Epithelial cell of prostate (primary cell): ENCODE measurements around the gene ARHGAP26.

Experiments used
- DNase-seq: peaks from one replicate; pipeline ENCODE4 v3.0.0-alpha.2; 2011; ENCODE audit warnings: low read depth, low spot score
- H3K27ac ChIP-seq: fragments of 450-650 bp; 2 replicates; pipeline ENCODE4 v1.5.1; 2017; ENCODE audit warnings: mild to moderate bottlenecking

Gene ARHGAP26

GRCh38 chr5:142888469-142889085 is 118.4 kb downstream of the ARHGAP26 start:
- no peak for DNase-seq
- H3K27ac ChIP-seq, result no peak overlapping the region

DNA sequence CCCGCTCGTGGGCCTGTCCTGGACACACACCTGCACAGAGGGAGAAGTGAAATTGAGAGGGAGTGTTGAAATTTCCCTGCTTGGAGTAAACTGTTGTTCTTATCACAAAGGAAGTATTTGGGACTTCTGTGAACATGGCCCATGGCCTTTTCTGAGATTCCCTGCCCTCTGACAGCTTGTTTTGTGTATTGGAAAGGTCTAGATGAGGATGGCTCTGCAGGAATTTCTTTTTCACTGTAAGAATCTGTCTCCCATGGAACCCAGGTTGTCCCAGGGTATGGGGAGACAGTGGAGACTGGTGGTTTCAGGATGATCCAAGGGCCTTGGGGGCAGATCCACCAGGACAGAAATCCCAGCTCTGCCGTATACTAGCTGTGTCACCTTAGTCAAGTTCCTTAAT is 121.8 kb downstream of the ARHGAP26 start:
- DNase-seq, result no peak
- no peak overlapping the region for H3K27ac ChIP-seq

DNA sequence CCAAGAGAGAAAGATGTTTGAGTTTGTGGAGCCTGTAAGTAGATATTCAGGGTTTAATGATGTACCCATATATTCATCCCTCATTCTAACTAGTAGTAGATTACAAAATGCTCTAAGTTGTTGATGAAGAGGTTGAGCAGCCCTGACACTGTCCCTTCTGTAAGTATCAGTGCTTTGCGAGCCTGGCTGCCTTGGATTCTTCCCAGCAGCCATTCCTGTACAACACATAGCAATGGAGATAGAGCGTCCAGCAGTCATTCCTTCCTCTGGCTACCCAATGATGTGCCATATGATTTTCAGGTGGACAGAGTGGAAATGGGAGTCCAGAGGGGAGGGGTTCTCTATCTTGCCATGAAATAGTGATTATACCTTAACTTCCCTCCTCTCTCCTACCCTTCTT is 124.1 kb downstream of the ARHGAP26 start:
- DNase-seq, result no peak
- H3K27ac ChIP-seq, result no peak overlapping the region

DNA sequence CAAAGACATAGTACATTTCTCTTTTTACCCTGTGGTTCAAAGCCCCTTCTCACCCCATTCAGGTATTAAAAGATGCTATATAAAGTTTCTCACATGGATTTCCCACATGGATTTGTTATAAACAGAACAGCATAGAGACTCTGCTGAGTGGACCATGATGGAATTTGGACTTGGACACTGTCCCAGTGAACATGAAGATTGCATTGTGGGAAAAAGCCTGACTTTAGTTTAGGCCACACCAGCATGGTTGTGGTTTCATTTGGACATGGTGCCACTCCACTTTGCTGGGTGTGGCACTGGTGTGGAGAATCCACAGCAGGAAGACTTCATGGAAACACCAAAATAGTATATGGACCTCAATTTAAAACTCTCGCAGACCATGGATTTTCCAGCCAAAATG is 124.6 kb downstream of the ARHGAP26 start:
- H3K27ac ChIP-seq, result no peak overlapping the region
- no peak for DNase-seq

GRCh38 chr5:142896325-142897007 is 126.3 kb downstream of the ARHGAP26 start:
- peak; percentile 49 for DNase-seq
- H3K27ac ChIP-seq, result peak overlapping the region; percentile 22

- H3K27ac ChIP-seq, result no peak overlapping the region
- no peak for DNase-seq
These were observed 127.2 kb downstream of the ARHGAP26 start for GRCh38 chr5:142897328-142897727.

DNA sequence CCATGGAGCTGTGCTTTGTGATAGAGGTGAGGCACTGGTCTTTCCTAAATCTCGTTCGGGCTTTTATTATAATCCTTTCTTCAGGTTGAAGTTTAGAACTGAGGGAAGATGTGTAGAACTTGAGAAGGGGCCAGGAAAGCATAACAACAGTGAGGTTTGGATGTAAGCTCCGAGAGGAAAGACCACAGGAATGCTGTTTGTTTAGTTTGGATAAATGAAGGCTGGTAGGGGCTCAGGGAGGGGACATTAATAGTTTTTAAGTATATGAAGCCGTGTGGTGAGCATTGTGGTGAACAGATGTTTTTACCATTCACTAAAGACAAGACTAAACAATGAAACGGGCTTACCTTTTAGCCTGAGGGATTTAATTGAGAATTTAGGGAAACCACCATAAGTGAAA is 130.8 kb downstream of the ARHGAP26 start:
- DNase-seq, result no peak

DNA sequence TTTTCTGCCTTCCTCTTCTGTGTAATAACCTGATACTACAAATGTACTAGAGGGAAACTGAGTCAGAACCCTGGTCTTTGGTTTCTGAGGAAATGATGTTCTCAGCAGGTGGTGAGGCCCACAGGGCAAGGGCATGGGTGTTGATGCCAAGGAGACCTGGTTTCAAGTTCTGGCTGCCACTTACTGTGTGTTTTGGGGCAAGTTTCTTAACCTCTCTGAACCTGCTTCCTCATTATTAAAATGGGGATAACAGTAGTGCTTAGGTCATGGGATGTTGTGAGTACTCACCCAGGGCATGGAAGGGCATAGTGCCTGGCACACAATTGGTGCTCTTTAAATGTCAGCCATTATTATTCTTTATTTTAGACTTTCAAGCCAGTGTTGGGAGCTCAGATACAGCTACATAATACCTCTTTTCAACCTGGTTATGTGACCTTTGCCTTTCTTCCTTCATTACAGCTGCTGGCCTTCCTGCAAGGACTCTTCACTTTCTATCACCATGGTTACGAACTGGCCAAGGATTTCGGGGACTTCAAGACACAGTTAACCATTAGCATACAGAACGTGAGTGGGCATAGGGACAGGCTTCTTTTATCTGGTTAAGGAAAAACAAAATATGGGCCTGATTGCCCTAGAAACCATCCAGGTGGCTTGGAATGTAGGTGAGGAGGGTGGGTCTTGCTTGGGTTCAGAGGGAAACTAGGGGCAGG is 131.5 kb downstream of the ARHGAP26 start:
- DNase-seq, result no peak
- H3K27ac ChIP-seq, result no peak overlapping the region

More for the DNA sequence above, 130.8 kb downstream of the ARHGAP26 start:
- no peak overlapping the region for H3K27ac ChIP-seq

DNA sequence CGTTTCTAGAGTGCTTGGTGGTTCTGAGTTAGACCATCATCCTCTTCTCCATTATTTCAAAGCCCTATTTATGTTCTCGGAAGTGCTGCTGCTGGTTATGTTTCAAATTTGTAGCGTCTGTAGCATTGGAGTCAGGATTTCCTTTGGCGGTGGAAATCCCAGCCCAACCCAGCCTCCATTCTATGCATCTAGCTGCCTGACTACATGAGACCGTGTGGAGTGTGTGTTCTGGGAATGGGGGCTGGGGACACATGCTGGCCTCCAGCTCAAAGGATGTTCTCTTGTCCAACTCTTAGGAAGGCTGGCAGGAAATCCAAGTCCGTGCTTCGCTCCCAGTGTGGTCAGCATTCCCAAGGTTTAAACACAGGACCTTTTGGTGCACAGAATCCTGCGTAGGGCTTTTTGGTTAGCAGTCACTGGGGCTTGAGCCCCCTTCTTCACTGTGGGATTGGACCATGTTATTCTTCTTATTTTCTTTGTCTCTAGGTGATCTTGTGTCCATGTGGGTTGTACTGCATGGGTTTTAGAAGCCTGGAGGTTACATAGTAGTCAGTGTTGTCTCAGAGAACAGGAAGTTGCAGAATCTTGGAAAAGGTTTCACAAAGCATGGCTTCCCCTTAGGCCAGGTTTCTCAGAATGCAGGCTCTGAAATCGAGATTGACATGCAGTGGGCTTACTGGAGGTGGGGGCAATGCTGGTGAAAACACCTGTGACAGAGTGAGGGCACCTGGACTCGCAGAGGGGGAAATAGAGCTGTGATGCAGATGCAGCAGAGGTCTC is 132.2 kb downstream of the ARHGAP26 start:
- DNase-seq, result no peak
- no peak overlapping the region for H3K27ac ChIP-seq

GRCh38 chr5:142904416-142904815 is 134.2 kb downstream of the ARHGAP26 start:
- H3K27ac ChIP-seq, result no peak overlapping the region
- peak; percentile 55 for DNase-seq

GRCh38 chr5:142905348-142905747 is 135.2 kb downstream of the ARHGAP26 start:
- no peak overlapping the region for H3K27ac ChIP-seq
- no peak for DNase-seq

- H3K27ac ChIP-seq, result no peak overlapping the region
- no peak for DNase-seq
These were observed 136.9 kb downstream of the ARHGAP26 start for GRCh38 chr5:142906863-142907671.

GRCh38 chr5:142908659-142909058 is 138.5 kb downstream of the ARHGAP26 start:
- no peak for DNase-seq
- no peak overlapping the region for H3K27ac ChIP-seq

GRCh38 chr5:142910128-142910527 is 140.0 kb downstream of the ARHGAP26 start:
- no peak for DNase-seq
- no peak overlapping the region for H3K27ac ChIP-seq

GRCh38 chr5:142911170-142911569 is 141.0 kb downstream of the ARHGAP26 start:
- no peak for DNase-seq
- no peak overlapping the region for H3K27ac ChIP-seq

- DNase-seq, result no peak
- H3K27ac ChIP-seq, result no peak overlapping the region
These were observed 141.6 kb downstream of the ARHGAP26 start for GRCh38 chr5:142911775-142912174.

- peak; percentile 60 for DNase-seq
- peak overlapping the region; percentile 26 for H3K27ac ChIP-seq
These were observed 143.7 kb downstream of the ARHGAP26 start for GRCh38 chr5:142913728-142914338.

DNA sequence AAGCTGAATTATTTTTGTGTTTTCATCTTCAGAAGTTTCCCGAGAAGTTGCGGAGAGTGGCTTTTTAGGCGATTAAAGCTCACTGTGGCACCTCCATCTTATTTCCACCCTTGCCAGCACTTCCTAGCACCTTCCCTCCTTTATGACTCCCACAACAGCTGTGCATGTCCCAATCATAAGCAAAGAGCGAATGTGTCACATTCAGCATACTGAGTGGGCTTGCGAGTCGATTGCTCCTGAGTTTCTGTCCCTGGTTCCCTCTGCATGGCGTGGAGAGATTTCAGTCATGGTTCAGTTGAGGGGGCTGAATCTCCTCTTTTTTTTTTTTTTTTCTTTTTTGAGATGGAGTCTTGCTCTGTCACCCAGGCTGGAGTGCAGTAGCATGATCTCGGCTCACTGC is 144.9 kb downstream of the ARHGAP26 start:
- DNase-seq, result no peak
- no peak overlapping the region for H3K27ac ChIP-seq

- H3K27ac ChIP-seq, result no peak overlapping the region
- no peak for DNase-seq
These were observed 145.7 kb downstream of the ARHGAP26 start for GRCh38 chr5:142915813-142916424.
